GDM1 (cell line): ENCODE measurements around the gene EFNA1.

Source experiments
- DNase-seq: peaks from one replicate; lab custom pipeline; 2025; lab: John Stamatoyannopoulos, UW

EFNA1 gene

GRCh38 chr1:155124503-155125463 is 2.9 kb upstream of the EFNA1 start:
- no peak for DNase-seq

GRCh38 chr1:155125511-155125945 is 2.1 kb upstream of the EFNA1 start:
- DNase-seq: no peak

- DNase-seq: no peak
Observed at GRCh38 chr1:155125946-155126555, 1.6 kb upstream of the EFNA1 start.

- DNase-seq: no peak
Observed at GRCh38 chr1:155126556-155127104, 1.0 kb upstream of the EFNA1 start.

GRCh38 chr1:155127967-155128754 is 485 bp downstream of the EFNA1 start:
- no peak for DNase-seq

GRCh38 chr1:155128755-155129473 is 1.2 kb downstream of the EFNA1 start:
- DNase-seq: no peak

GRCh38 chr1:155130272-155131006 is 2.8 kb downstream of the EFNA1 start:
- DNase-seq: no peak

GRCh38 chr1:155131285-155131684 is 3.6 kb downstream of the EFNA1 start:
- DNase-seq: no peak

GRCh38 chr1:155131856-155132255 is 4.2 kb downstream of the EFNA1 start:
- no peak for DNase-seq

- no peak for DNase-seq
Observed at GRCh38 chr1:155133799-155134281, 6.2 kb downstream of the EFNA1 start.

GRCh38 chr1:155134322-155134721 is 6.6 kb downstream of the EFNA1 start:
- DNase-seq: no peak

- no peak for DNase-seq
Observed at GRCh38 chr1:155134880-155135414, 7.3 kb downstream of the EFNA1 start.

- peak; percentile 92 for DNase-seq
Observed at GRCh38 chr1:155135415-155136028, 7.8 kb downstream of the EFNA1 start, which contains the start of gene SLC50A1. Gene SLC50A1, plus strand, starts transcription at chr1:155135852. Its CDS starts 60 bp downstream, at chr1:155135912.

- DNase-seq: no peak
Observed at GRCh38 chr1:155136748-155137147, 9.1 kb downstream of the EFNA1 start.

GRCh38 chr1:155137154-155137949 is 9.7 kb downstream of the EFNA1 start:
- DNase-seq: no peak

GRCh38 chr1:155139895-155140629 is 12.4 kb downstream of the EFNA1 start, which contains the start of gene DPM3:
Gene DPM3, minus strand, starts transcription at chr1:155140531. Its CDS starts 291 bp downstream, at chr1:155140240.
- DNase-seq: peak; percentile 66

- no peak for DNase-seq
Observed at GRCh38 chr1:155140630-155140953, 12.9 kb downstream of the EFNA1 start.

GRCh38 chr1:155141749-155142148 is 14.1 kb downstream of the EFNA1 start:
- no peak for DNase-seq
